WERI-Rb-1 (cell line): ENCODE measurements around the gene MID2.
"Not testable (repeated sequence)": the region's sequence is repeated elsewhere in the genome, so short reads cannot be mapped to it uniquely, and the experiment has no call there.

Source experiments
- DNase-seq: peaks from one replicate; pipeline ENCODE4 v3.0.0-alpha.2; 2020
- H3K27ac ChIP-seq: fragments of 250-450 bp; sonication (Bioruptor Pico); 2 replicates; pipeline ENCODE4 v1.5.1; 2020; ENCODE audit warnings: mild to moderate bottlenecking, moderate library complexity
- H3K27me3 ChIP-seq: fragments of 250-450 bp; sonication (Bioruptor Pico); 2 replicates; pipeline ENCODE4 v1.5.1; 2021; ENCODE audit warnings: mild to moderate bottlenecking, low read depth, moderate library complexity; ENCODE audit not compliant: insufficient read depth, severe bottlenecking
- H3K36me3 ChIP-seq: fragments of 250-450 bp; sonication (Bioruptor Pico); 2 replicates; pipeline ENCODE4 v1.5.1; 2020; ENCODE audit warnings: mild to moderate bottlenecking, moderate library complexity
- H3K4me3 ChIP-seq: 2 replicates; pipeline ENCODE4 v1.5.1; 2011; ENCODE audit warnings: low read depth, mild to moderate bottlenecking, control low read depth, low read length
- H3K9me3 ChIP-seq: fragments of 250-450 bp; sonication (Bioruptor Pico); 2 replicates; pipeline ENCODE4 v1.5.1; 2021; ENCODE audit warnings: mild to moderate bottlenecking, moderate library complexity; ENCODE audit not compliant: severe bottlenecking
- TF ChIP-seq, protein P1 (sequence below): IDR thresholded peaks from 2 replicates; pipeline ENCODE4 v1.5.1; 2011; ENCODE audit warnings: low read depth, mild to moderate bottlenecking, control low read depth, inconsistent platforms, low read length

Gene MID2

DNA sequence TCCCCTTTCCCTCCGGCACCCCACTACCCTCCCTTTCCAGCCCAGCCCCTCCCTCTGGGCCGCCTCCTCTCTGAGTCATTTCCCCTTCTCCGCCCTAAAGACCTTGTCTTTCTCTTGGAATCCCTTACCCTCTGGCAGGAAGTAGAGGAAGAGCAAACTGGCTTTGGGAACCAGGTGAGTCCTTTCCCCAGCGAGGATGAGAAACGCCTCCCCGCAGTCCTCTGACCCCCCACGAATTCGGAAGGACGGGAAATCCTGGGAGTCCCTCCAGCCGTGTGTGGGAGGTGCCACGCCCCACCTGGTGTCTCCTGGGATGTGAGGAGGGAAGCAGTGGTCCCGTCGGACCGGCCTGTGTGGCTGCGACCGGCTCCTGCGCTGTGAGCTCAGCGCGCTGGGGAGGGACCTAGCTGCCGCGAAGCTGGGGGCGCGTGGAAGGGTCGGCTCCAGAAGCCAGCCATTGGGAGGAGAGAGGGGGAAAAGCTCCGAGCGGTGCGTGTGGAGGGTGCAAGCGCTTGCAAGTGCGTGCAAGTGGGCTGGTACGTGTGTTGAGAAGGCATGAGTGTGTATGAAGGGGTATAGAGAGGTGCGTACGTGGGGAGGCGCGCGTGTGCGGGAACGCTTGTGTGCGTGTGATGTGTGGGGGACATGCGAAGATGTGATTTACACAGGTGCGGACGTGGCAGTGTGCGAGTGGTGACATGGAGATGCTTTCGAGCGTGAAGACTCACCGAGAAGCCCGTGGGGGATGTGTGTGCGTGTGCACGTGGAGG, 110.2 kb downstream of the MID2 start:
- TF ChIP-seq, protein P1, sequence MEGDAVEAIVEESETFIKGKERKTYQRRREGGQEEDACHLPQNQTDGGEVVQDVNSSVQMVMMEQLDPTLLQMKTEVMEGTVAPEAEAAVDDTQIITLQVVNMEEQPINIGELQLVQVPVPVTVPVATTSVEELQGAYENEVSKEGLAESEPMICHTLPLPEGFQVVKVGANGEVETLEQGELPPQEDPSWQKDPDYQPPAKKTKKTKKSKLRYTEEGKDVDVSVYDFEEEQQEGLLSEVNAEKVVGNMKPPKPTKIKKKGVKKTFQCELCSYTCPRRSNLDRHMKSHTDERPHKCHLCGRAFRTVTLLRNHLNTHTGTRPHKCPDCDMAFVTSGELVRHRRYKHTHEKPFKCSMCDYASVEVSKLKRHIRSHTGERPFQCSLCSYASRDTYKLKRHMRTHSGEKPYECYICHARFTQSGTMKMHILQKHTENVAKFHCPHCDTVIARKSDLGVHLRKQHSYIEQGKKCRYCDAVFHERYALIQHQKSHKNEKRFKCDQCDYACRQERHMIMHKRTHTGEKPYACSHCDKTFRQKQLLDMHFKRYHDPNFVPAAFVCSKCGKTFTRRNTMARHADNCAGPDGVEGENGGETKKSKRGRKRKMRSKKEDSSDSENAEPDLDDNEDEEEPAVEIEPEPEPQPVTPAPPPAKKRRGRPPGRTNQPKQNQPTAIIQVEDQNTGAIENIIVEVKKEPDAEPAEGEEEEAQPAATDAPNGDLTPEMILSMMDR: no peak
- no peak for DNase-seq
- H3K27me3 ChIP-seq: peaks cover 64% of the 10 kb centered on the region
- H3K9me3 ChIP-seq: no peaks in the 10 kb centered on the region
- H3K4me3 ChIP-seq: no peak overlapping the region
- H3K36me3 ChIP-seq: no peaks in the 10 kb centered on the region
- H3K27ac ChIP-seq: no peak overlapping the region

DNA sequence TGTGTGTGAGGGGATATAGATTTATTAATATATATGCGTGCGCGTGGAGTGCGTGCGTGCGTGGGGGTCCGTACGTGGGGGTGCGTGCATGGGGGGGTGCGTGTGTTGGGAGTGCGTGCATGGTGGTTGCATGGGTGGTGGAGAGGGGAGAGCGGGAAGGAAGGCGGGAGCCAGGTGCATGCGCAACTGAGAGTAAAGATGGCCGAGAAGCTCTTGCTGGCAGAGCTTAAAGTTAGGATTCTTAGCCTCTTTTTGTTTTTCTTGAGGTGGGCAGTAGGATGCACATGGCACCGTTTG, 110.7 kb downstream of the MID2 start:
- H3K27me3 ChIP-seq: peaks cover 61% of the 10 kb centered on the region
- no peak for DNase-seq
- H3K4me3 ChIP-seq: no peak overlapping the region
- TF ChIP-seq, protein P1: no peak
- H3K27ac ChIP-seq: no peak overlapping the region
- H3K36me3 ChIP-seq: no peaks in the 10 kb centered on the region
- H3K9me3 ChIP-seq: no peaks in the 10 kb centered on the region

DNA sequence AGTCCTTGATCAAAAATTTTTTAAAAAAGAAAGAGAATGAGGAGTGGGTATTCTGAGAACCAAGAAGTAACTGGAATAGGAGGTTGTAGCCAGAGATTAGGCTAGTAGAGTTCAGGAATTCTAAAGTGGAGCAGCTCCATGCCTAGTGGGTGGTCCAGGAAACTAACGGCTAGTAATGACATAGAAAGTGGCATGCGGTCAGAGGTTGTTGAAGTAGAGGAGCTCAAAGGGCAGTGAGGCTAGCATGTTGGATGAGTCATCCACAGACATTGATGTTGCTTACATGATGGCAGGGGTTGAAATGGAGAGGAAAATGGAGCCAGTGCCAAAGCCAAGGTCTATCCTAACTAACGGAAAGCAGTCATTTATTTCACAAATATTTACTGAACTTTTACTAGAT, 114.4 kb downstream of the MID2 start:
- H3K4me3 ChIP-seq: no peak overlapping the region
- no peak for DNase-seq
- TF ChIP-seq, protein P1: no peak
- H3K9me3 ChIP-seq: no peaks in the 10 kb centered on the region
- H3K27ac ChIP-seq: no peak overlapping the region
- H3K36me3 ChIP-seq: no peaks in the 10 kb centered on the region
- H3K27me3 ChIP-seq: peaks cover 35% of the 10 kb centered on the region

DNA sequence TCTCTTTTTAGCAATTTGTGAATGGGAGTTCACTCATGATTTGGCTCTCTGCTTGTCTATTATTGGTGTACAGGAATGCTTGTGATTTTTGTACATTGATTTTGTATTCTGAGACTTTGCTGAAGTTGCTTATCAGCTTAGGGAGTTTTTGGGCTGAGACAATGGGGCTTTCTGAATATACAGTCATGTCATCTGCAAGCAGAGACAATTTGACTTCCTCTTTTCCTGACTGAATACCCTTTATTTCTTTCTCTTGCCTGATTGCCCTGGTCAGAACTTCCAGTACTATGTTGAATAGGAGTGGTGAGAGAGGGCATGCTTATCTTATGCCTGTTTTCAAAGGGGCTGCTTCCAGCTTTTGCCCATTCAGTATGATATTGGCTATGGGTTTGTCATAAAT, 129.7 kb downstream of the MID2 start:
- peaks cover 49% of the 10 kb centered on the region for H3K27me3 ChIP-seq
- not testable (repeated sequence) for H3K36me3 ChIP-seq, H3K9me3 ChIP-seq, DNase-seq, H3K4me3 ChIP-seq, H3K27ac ChIP-seq

DNA sequence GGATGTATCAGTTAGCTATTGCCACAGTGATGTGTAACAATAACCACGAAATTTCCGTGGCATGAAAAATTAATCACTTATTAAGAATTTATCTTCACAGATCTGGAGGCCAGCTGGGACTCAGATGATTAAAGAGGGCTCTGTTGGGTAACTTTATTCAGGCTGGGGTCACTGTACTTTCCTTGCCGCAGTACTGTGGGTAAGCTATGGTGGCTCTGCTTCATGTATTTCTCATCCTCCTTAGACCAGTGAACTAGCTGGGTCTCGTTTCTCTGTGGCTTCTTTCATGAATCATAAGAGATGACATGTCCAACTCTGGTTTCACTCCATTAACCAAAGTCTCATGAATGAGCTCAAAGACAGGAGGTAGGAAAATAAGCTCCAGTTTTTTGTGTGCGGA, 143.0 kb downstream of the MID2 start:
- Histone ChIP-seq H3K9me3 (no peaks in the 10 kb centered on the region), H3K27me3 (peaks cover 42% of the 10 kb centered on the region), H3K27ac (no peak overlapping the region), H3K36me3 (no peaks in the 10 kb centered on the region), H3K4me3 (no peak overlapping the region)
- TF ChIP-seq, protein P1: no peak
- no peak for DNase-seq

DNA sequence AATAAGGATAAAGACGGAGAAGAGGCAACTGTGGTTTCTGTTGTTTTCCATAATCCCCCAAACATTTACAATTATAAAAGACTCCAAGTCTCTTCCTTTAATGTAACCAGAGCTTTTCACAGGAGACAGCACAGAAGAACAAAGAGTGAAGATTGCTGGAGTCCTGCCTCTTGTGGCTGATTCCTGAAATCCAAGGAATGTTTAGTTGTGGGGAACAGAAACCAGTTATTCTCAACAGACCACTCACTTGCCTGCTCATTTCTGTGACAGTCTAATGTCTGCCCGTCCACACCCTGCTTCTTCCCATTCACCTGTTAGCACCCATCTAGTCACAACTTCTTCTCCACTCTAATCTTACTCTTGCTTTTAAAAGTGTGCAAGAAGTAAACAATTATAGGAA, 144.4 kb downstream of the MID2 start:
- TF ChIP-seq, protein P1: no peak
- H3K27ac ChIP-seq: no peak overlapping the region
- peaks cover 46% of the 10 kb centered on the region for H3K27me3 ChIP-seq
- H3K9me3 ChIP-seq: no peaks in the 10 kb centered on the region
- H3K36me3 ChIP-seq: no peaks in the 10 kb centered on the region
- H3K4me3 ChIP-seq: no peak overlapping the region
- DNase-seq: no peak
